ENCODE measurements around the gene PTEN.

PTEN gene

DNA sequence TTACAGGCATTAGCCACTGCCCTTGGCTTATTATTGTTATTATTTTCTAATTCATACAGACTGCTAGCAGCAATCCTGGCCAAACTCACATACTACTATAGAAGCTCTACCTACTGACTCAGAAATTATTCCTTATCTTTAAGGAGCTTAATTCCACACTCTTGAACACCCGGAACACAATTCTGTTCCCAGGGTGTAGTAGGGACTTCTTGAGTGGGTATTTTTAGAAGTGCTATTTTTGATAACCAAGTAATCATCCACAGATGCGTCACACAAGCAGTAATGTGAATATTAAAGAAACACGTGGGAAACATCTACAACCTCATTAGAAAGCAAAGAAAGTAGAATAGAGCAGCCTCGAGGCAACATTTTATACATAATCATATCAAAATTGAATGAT is 149.2 kb downstream of the PTEN start:
- POLR2A ChIA-PET: no interaction called here
- CTCF ChIA-PET: no interaction called here
- TF ChIP-seq, protein P1, sequence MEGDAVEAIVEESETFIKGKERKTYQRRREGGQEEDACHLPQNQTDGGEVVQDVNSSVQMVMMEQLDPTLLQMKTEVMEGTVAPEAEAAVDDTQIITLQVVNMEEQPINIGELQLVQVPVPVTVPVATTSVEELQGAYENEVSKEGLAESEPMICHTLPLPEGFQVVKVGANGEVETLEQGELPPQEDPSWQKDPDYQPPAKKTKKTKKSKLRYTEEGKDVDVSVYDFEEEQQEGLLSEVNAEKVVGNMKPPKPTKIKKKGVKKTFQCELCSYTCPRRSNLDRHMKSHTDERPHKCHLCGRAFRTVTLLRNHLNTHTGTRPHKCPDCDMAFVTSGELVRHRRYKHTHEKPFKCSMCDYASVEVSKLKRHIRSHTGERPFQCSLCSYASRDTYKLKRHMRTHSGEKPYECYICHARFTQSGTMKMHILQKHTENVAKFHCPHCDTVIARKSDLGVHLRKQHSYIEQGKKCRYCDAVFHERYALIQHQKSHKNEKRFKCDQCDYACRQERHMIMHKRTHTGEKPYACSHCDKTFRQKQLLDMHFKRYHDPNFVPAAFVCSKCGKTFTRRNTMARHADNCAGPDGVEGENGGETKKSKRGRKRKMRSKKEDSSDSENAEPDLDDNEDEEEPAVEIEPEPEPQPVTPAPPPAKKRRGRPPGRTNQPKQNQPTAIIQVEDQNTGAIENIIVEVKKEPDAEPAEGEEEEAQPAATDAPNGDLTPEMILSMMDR (IDR thresholded peaks at IDR 0.05; ENCODE audit: control extremely low read depth, extremely low read depth, low read depth, missing control alignments): no peak
- DNase-seq (ENCODE audit: extremely low spot score): no peak

DNA sequence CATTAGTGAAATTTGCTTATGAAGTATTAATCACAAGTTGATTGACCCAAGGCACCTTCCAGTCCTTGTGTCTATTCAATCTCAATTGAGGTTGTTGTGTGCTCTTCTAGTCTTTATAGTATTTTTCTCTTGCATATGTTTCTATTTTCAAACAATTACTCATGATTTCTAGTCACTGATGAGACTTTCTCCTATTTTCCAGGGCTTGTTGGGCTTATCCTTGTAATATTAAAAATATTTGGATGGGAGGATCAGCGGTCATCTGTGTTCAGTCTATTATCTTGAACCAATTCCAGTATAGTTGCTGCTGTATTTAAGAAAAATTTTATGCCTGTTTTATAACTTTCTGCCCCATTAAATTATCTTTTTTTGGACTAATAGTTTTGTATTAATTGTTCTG is 154.4 kb downstream of the PTEN start:
- DNase-seq (ENCODE audit: extremely low spot score): no peak
- TF ChIP-seq, protein P1 (IDR thresholded peaks at IDR 0.05; ENCODE audit: control extremely low read depth, extremely low read depth, low read depth, missing control alignments): no peak
- CTCF ChIA-PET: no interaction called here
- POLR2A ChIA-PET: interaction anchor here (0.6 to 0.7 kb wide), 2 partner anchors 13 to 293 kb away, joined by 3 to 4 read pairs; no protein-coding TSS in a partner anchor

DNA sequence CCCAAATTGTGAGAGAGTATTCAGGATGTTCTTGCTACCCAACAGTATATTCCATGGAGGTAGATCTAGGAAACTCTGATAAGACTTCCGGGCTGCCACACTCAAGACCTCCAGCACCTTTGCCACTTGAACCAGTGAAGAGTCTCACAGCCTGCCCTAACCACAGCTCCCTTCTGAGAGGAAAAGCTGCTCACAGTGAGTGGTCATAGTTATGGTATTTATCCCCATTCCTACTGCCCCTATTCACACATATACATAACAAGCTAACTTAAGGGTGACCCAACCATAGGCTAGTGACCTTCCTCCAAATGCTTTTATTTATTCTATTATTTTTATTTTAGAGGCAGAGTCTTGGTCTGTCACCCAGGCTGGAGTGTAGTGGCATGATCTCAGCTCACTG is 156.3 kb downstream of the PTEN start:
- POLR2A ChIA-PET: no interaction called here
- TF ChIP-seq, protein P1 (IDR thresholded peaks at IDR 0.05; ENCODE audit: control extremely low read depth, extremely low read depth, low read depth, missing control alignments): no peak
- DNase-seq (ENCODE audit: extremely low spot score): no peak
- CTCF ChIA-PET: interaction anchor here (1.3 kb wide), 1 partner anchor 16 kb away, joined by 4 read pairs; no protein-coding TSS in a partner anchor
